HCT116 (cell line): Measurements from ENCODE around the gene AKR1B1. TPM values are rescaled to one million over a fixed set of nuclear protein-coding genes. Genes with fewer than 3 reads are reported as not detected.

Source experiments
- ATAC-seq: fragments of 200-7000 bp; cut with Tn5 transposase; 2 replicates; pipeline ENCODE4 v1.9.1; 2020; ENCODE audit warnings: mild to moderate bottlenecking, moderate library complexity
- BruUV-seq: library from RNA; stranded (reverse); fragments of 400-500 nt; replicated peaks from 2 replicates; lab custom pipeline; 2021; lab: Mats Ljungman, UMichigan
- CTCF ChIA-PET: fragments of 300-600 bp; sonication (Branson Sonifier 250); formaldehyde crosslinking; loops from one replicate; lab custom pipeline; 2021; ENCODE audit warnings: antibody characterized with exemption; lab: Charles Lee
- POLR2A ChIA-PET: fragments of 300-600, 350-600 bp; sonication (Branson Sonifier 250); formaldehyde crosslinking; loops from one replicate; lab custom pipeline; 2021; ENCODE audit warnings: antibody characterized with exemption; lab: Charles Lee
- RAD21 ChIA-PET, 2 experiments: fragments of 300-600 bp; sonication (Branson Sonifier 250); formaldehyde crosslinking; loops; one replicate each; lab custom pipeline; 2023; ENCODE audit warnings: low total read pairs in 2 of 2; ENCODE audit not compliant: uncharacterized antibody in 2 of 2, unreplicated experiment in 2 of 2, low non-redundant PET in 1 of 2; lab: Charles Lee
- DNase-seq: peaks from one replicate; pipeline ENCODE4 v3.0.0-alpha.2; 2010; ENCODE audit warnings: low read depth, low spot score
- H2AFZ ChIP-seq: fragments of 200-600 bp; shearing (Covaris generic), sonication (generic); 2 replicates; pipeline ENCODE4 v1.6.1; 2017; ENCODE audit warnings: low read depth, mixed run types, mixed read lengths, antibody characterized with exemption, low read length; ENCODE audit not compliant: poor library complexity, severe bottlenecking
- H3K27ac ChIP-seq: 2 replicates; pipeline ENCODE4 v1.5.1; 2012; ENCODE audit warnings: low read depth, low read length
- H3K27me3 ChIP-seq: fragments of 200-600 bp; sonication (generic); 2 replicates; pipeline ENCODE4 v1.6.1; 2016; ENCODE audit warnings: mixed run types, low read length, mixed read lengths; ENCODE audit not compliant: insufficient read depth
- H3K36me3 ChIP-seq, 2 experiments: fragments of 200-500 bp in 1 of 2; fragments of 200-600 bp in 1 of 2; sonication (Bioruptor generic) in 1 of 2; sonication (generic) in 1 of 2; 2 replicates each; pipeline versions ENCODE4 v1.5.1 to v1.6.1; 2014 to 2016; ENCODE audit warnings: low read length in 2 of 2, inconsistent platforms in 1 of 2, mixed read lengths in 1 of 2, mixed run types in 1 of 2; ENCODE audit not compliant: insufficient read depth in 2 of 2, control insufficient read depth in 1 of 2
- H3K4me1 ChIP-seq, 2 experiments: fragments of 200-600 bp in 1 of 2; sonication (generic) in 1 of 2; 2 replicates each; pipeline versions ENCODE4 v1.5.1 to v1.6.1; 2012 to 2017; ENCODE audit warnings: low read length in 2 of 2, inconsistent platforms in 1 of 2, mild to moderate bottlenecking in 1 of 2, mixed read lengths in 1 of 2, mixed run types in 1 of 2, moderate library complexity in 1 of 2; ENCODE audit not compliant: insufficient read depth in 2 of 2, control insufficient read depth in 1 of 2
- H3K4me2 ChIP-seq: fragments of 200-600 bp; sonication (generic); 2 replicates; pipeline ENCODE4 v1.6.1; 2017; ENCODE audit warnings: mixed run types, low read length, mixed read lengths
- H3K4me3 ChIP-seq, 2 experiments: fragments of 200-600 bp in 1 of 2; sonication (generic) in 1 of 2; replicated peaks in 1 of 2; 2 replicates each; pipeline ENCODE4 v1.5.1; 2011 to 2016; ENCODE audit warnings: low read length in 2 of 2, control low read depth in 1 of 2, low read depth in 1 of 2, mild to moderate bottlenecking in 1 of 2, mixed read lengths in 1 of 2, mixed run types in 1 of 2
- H3K79me2 ChIP-seq: fragments of 200-600 bp; sonication (generic); 2 replicates; pipeline ENCODE4 v1.6.1; 2017; ENCODE audit warnings: mild to moderate bottlenecking, mixed run types, low read length, moderate library complexity, mixed read lengths; ENCODE audit not compliant: insufficient read depth
- H3K9ac ChIP-seq: fragments of 200-600 bp; sonication (generic); 2 replicates; pipeline ENCODE4 v1.6.1; 2016; ENCODE audit warnings: low read length, mixed read lengths
- H3K9me2 ChIP-seq: fragments of 200-600 bp; sonication (generic), shearing (Covaris generic); 2 replicates; pipeline ENCODE4 v1.6.1; 2017; ENCODE audit warnings: mixed run types, mild to moderate bottlenecking, moderate library complexity; ENCODE audit not compliant: insufficient read depth
- H3K9me3 ChIP-seq, 2 experiments: fragments of 200-500 bp in 1 of 2; fragments of 200-600 bp in 1 of 2; sonication (Bioruptor generic) in 1 of 2; sonication (generic) in 1 of 2; 2 replicates each; pipeline ENCODE4 v1.6.1; 2014 to 2017; ENCODE audit warnings: low read length in 2 of 2, mixed read lengths in 2 of 2, inconsistent platforms in 1 of 2, low read depth in 1 of 2, mild to moderate bottlenecking in 1 of 2, mixed run types in 1 of 2, moderate library complexity in 1 of 2; ENCODE audit not compliant: control insufficient read depth in 1 of 2, insufficient read depth in 1 of 2
- H4K20me1 ChIP-seq: fragments of 200-600 bp; sonication (generic), shearing (Covaris generic); 2 replicates; pipeline ENCODE4 v1.6.1; 2017; ENCODE audit warnings: mixed run types, mild to moderate bottlenecking, moderate library complexity; ENCODE audit not compliant: insufficient read depth
- CEBPB ChIP-seq: IDR thresholded peaks from 2 replicates; pipeline ENCODE4 v1.6.1; 2012; ENCODE audit warnings: low read depth
- EGR1 ChIP-seq: IDR thresholded peaks from 2 replicates; pipeline ENCODE4 v1.6.1; 2012; ENCODE audit warnings: low read depth
- JUND ChIP-seq: IDR thresholded peaks from 2 replicates; pipeline ENCODE4 v1.6.1; 2012
- POLR2AphosphoS5 ChIP-seq: IDR thresholded peaks from 2 replicates; pipeline ENCODE4 v1.6.1; 2011; ENCODE audit warnings: mild to moderate bottlenecking, low read depth, low read length, moderate library complexity
- SP1 ChIP-seq: IDR thresholded peaks from 2 replicates; pipeline ENCODE4 v1.6.1; 2012; ENCODE audit warnings: low read depth
- ZBTB33 ChIP-seq: IDR thresholded peaks from 2 replicates; pipeline ENCODE4 v1.6.1; 2011; ENCODE audit warnings: mild to moderate bottlenecking, low read length, moderate library complexity; ENCODE audit not compliant: insufficient replicate concordance; ENCODE audit errors: extremely low read depth
- ZNF274 ChIP-seq: fragments of 200-500 bp; sonication (Bioruptor generic); IDR thresholded peaks from 2 replicates; pipeline ENCODE4 v1.6.1; 2014; ENCODE audit warnings: mild to moderate bottlenecking, low read depth, low read length, inconsistent platforms
- intact Hi-C: fragments of 100-400 bp; cut with micrococcal nuclease; formaldehyde crosslinking; loops from 2 replicates; pipeline ENCODE4 v1.10.0; 2022
- total RNA-seq: library from RNA; stranded (reverse); gene quantifications from one replicate; pipeline ENCODE4 v1.2.1, GENCODE V29; 2021; ENCODE audit not compliant: unreplicated experiment
- TF ChIP-seq, protein P1 (sequence below): IDR thresholded peaks from 2 replicates; pipeline ENCODE4 v1.6.1; 2012
- TF ChIP-seq, protein P2 (sequence below): IDR thresholded peaks from 2 replicates; pipeline ENCODE4 v1.6.1; 2012; ENCODE audit warnings: low read depth

AKR1B1 gene
- total RNA-seq, 1 experiment from 2014 or later = 56.8 TPM

DNA sequence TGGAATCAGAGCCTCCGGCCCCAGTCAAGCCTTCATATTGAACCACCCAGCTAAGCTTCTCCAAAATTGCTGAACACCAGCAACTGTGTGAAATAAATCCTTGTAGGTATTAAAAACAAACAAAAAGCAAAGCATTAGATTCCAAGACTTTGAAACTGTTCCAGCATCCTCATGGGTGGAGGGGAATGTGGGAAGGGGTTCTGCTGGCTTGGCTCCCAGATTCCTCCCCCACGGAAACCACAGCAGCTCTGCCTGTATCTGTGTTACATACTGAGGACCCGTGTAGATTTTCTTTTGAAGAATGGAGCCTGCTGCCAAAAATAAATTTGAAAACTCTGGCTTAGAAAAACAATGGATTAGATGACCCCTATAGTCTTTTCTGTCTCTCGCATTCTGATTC is 20.0 kb downstream of the AKR1B1 start:
- Histone ChIP-seq H3K9me2 (no peaks in the 10 kb centered on the region; the same call in 1 of the 2 replicates), H3K27ac (no peak overlapping the region), H3K4me3 (no peak overlapping the region), H3K27me3 (no peaks in the 10 kb centered on the region), H3K9me3 (no peaks in the 10 kb centered on the region), H4K20me1 (no peaks in the 10 kb centered on the region), H3K4me1 (no peaks in the 10 kb centered on the region), H3K79me2 (no peaks in the 10 kb centered on the region), H3K9ac (no peak overlapping the region), H3K36me3 (no peaks in the 10 kb centered on the region), H2AFZ (no peak overlapping the region), H3K4me2 (no peak overlapping the region)
- POLR2A ChIA-PET = no interaction called here
- intact Hi-C loops = loop anchor here (10.0 kb wide), 1 partner anchor 506 kb away; no protein-coding TSS in a partner anchor
- BruUV-seq = no TSS peak
- RAD21 ChIA-PET = no interaction called here
- CTCF ChIA-PET = no interaction called here
- TF ChIP-seq SP1 (no peak), ZBTB33 (no peak), JUND (no peak), POLR2AphosphoS5 (no peak), ZNF274 (no peak), CEBPB (no peak), EGR1 (no peak)
- TF ChIP-seq, protein P1, sequence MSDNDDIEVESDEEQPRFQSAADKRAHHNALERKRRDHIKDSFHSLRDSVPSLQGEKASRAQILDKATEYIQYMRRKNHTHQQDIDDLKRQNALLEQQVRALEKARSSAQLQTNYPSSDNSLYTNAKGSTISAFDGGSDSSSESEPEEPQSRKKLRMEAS = no peak
- TF ChIP-seq, protein P2, sequence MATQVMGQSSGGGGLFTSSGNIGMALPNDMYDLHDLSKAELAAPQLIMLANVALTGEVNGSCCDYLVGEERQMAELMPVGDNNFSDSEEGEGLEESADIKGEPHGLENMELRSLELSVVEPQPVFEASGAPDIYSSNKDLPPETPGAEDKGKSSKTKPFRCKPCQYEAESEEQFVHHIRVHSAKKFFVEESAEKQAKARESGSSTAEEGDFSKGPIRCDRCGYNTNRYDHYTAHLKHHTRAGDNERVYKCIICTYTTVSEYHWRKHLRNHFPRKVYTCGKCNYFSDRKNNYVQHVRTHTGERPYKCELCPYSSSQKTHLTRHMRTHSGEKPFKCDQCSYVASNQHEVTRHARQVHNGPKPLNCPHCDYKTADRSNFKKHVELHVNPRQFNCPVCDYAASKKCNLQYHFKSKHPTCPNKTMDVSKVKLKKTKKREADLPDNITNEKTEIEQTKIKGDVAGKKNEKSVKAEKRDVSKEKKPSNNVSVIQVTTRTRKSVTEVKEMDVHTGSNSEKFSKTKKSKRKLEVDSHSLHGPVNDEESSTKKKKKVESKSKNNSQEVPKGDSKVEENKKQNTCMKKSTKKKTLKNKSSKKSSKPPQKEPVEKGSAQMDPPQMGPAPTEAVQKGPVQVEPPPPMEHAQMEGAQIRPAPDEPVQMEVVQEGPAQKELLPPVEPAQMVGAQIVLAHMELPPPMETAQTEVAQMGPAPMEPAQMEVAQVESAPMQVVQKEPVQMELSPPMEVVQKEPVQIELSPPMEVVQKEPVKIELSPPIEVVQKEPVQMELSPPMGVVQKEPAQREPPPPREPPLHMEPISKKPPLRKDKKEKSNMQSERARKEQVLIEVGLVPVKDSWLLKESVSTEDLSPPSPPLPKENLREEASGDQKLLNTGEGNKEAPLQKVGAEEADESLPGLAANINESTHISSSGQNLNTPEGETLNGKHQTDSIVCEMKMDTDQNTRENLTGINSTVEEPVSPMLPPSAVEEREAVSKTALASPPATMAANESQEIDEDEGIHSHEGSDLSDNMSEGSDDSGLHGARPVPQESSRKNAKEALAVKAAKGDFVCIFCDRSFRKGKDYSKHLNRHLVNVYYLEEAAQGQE = no peak
- ATAC-seq (no peak), DNase-seq (no peak)
